Stimulated activated CD8-positive, alpha-beta memory T cell treated with anti-CD3 and anti-CD28 coated beads, Interleukin-4, amount 100 ng/mL, for 24 hours (primary cell): Measurements from ENCODE around the gene MARCHF4.
"Not testable (repeated sequence)": the region's sequence is repeated elsewhere in the genome, so short reads cannot be mapped to it uniquely, and the experiment has no call there.

Experiments
- DNase-seq: peaks from one replicate; pipeline ENCODE4 v3.0.0-alpha.2; 2020; ENCODE audit warnings: low read depth

The MARCHF4 gene

DNA sequence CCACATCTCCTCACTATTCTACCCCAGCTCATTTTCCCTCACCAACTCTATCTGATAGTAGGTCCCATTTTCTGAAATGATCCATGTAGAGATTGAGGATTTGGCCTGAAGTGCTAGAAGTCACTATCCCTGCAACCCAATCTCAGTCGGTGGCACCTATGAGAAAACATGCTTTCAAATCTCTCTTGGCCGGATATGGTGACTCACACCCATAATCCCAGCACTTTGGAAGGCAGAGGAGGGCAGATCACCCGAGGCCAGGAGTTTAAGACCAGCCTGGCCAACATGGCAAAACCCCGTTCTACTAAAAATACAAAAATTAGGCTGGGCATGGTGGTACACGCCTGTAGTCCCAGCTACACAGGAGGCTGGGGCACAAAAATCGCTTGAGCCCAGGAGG is 19.1 kb upstream of the MARCHF4 start:
- no peak for DNase-seq

- DNase-seq = no peak
These were observed 17.3 kb upstream of the MARCHF4 start for GRCh38 chr2:216389570-216389969.

GRCh38 chr2:216388046-216388884 is 16.0 kb upstream of the MARCHF4 start:
- no peak for DNase-seq

GRCh38 chr2:216387262-216387661 is 15.0 kb upstream of the MARCHF4 start:
- DNase-seq = no peak

DNA sequence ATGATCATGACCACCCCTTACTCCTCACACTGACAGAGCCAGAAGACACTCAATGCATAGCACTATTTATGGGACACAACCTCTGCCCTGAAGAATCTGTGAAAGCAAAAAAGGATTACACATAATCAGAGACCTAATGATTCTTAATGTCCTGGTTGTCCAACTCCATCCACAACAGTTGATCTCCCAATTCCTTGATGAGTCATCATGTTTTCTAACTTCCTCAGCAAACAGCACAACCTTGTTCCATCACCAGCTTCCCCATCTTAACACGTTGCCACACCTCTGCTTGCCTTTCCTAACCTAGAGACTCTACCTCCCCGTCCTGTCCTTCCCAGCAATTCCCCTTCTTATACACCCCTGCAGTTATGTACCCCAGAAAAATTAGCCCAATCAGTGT is 13.2 kb upstream of the MARCHF4 start:
- DNase-seq = no peak

- DNase-seq = not testable (repeated sequence)
These were observed 12.1 kb upstream of the MARCHF4 start for GRCh38 chr2:216384409-216384808.

GRCh38 chr2:216379977-216380376 is 7.7 kb upstream of the MARCHF4 start:
- DNase-seq = no peak

DNA sequence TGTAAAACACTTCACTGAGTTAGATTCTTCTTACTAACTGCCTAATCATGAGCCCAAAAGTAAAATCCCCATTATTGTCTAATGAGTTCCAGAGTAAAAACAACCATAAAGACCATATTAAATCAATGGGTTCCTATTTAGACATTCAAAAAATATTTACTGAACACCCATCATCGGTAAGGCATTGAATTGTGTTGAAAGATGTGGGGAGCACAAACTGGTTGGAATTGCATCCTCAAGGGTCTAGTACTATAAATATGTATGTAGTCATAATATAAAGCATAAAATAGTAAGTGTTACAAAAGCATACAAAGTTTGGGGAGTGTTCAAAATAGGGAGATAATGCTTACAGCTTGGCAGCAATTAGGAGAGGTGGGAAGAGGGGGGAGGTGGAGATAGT is 3.0 kb upstream of the MARCHF4 start:
- no peak for DNase-seq

GRCh38 chr2:216373896-216374295 is 1.6 kb upstream of the MARCHF4 start:
- DNase-seq = no peak

DNA sequence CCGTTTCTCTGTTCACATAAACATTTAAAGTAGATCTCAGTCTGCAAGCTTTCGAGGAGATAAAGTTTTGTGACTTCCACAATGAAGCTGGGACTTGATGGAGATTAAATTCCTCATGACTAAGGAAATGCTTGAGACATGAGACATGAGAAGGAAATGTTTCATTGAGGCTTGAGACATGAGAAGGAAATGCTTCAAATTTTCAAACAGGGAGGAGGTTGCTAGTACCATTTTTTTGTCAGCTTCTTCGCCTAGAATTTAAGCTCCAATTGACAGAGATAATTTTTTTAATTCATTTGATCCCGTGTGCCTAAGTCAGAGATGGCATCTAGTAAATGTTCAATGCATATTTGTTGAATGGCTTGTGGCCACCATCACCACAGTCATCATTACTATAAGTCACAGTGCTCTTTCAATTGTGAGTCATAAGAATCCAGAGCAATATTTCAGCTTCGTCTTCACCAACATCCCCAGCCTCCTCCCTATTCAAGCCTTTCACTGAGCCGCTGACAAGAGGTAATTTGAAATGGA is 543 bp upstream of the MARCHF4 start:
- no peak for DNase-seq

DNA sequence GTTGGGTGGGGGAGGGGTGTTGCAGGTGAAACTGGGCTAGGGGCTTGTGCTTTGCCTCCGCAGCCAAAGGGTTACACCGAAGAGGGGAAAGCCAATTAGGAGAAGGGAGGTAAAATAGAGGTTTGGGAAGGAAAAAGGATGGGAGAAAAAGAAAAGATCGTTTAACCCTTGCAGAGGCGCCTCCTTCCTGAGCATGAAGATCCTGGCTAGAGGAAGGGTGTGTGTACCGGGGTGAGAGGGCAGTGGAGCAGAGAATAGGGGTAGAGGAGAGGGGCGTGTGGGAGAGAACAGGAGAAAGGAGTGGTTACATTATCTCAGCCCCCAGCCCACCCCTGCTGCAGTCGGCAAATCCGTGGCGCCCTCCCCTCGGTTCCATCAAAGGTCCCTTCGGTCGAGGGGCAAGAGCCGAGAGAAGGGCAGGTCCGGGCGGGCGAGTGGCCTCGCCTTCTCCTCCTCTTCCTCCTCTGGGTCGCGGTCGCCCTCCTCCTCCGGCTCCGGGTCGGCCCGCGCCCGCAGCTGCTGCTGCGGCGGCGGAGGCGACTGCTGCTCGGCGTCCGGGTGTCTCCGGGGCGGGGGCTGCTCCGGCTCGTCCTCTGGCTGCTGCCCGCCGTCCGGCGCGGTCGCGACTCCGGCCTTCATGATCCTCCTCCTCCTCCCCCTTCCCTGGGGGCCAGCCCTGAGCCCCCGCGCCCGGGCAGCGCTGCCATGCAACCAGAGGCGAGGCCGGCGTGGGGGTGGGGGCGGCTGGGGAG is 1.1 kb downstream of the MARCHF4 start:
- DNase-seq = no peak

DNA sequence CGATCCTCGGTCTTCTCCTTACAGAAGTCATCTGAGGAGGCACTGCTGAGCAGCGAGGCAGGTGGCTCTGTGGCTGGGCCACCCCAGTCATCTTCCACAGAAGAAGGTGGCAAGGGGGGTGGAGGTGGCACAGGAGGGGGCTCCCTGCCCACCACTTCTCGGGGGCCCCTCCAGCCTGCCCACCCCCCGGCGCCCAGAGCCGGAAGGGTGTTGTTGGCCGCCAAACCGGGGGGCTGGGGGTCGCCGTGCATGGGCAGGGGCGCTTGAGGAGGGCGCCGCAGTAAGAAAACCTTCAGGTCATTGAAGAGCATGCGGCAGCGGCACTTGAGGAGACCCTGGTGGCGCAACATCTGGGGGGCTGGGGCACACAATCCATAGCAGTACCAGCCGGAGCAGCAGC is 2.5 kb downstream of the MARCHF4 start:
- no peak for DNase-seq

- no peak for DNase-seq
These were observed 5.4 kb downstream of the MARCHF4 start for GRCh38 chr2:216366777-216367471.

- DNase-seq = no peak
These were observed 6.8 kb downstream of the MARCHF4 start for GRCh38 chr2:216365518-216365917.

DNA sequence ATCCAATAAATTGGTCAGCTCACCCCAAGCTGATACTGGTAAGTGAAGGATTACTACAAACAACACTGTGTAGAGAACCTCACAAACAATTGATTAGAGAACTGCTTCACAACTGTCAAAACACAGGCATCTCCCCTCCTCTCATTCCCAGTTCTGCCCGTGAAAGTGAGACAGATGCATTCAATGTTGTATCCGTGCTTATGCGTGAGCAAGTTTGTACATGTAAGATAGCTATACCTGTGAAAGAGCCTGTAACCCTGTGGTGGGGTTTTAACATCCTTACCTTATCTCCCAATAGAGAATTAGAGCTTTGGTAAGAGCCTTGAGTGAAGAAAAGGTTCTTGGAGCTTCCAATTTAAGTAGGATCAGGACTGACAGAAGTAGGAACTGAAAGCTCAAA is 9.1 kb downstream of the MARCHF4 start:
- DNase-seq = no peak

DNA sequence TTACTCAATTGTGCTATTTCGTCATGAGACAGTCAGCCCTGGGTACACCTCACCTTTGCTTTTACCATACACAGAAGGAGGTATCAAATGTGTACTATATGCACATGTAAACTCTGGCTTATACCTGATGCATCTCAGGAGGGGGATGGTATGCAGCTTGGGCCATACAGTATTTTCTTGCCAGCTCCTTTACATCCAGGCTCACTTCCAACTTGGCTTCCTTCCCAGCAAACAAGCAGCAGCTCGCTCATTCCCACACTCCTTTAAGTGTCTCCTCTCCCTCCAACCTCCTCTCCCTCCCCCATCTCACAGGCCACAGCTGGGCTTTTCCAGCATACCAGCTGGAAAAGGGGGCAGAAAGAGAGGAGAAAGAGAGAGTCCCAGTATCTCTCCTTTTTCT is 9.6 kb downstream of the MARCHF4 start:
- no peak for DNase-seq

- DNase-seq = no peak
These were observed 16.6 kb downstream of the MARCHF4 start for GRCh38 chr2:216355711-216356110.

DNA sequence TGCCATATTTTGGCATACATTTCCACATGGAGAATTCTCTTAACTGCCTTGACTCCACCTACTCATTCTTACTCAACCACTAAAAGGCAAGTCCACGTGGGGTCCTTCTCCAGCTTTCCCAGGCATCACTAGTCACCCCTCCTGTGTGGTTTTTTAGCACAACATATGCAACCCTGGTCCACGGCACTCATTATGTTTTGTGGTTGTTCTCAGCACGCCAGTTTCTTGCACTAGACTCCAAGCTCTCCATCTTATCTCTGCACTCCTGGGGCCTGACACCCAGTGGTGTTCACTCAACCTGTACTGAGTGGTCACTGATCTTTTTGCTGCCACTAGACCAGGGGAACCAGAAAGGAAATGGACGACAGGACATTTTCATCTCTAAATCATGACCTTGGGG is 18.0 kb downstream of the MARCHF4 start:
- DNase-seq = no peak

DNA sequence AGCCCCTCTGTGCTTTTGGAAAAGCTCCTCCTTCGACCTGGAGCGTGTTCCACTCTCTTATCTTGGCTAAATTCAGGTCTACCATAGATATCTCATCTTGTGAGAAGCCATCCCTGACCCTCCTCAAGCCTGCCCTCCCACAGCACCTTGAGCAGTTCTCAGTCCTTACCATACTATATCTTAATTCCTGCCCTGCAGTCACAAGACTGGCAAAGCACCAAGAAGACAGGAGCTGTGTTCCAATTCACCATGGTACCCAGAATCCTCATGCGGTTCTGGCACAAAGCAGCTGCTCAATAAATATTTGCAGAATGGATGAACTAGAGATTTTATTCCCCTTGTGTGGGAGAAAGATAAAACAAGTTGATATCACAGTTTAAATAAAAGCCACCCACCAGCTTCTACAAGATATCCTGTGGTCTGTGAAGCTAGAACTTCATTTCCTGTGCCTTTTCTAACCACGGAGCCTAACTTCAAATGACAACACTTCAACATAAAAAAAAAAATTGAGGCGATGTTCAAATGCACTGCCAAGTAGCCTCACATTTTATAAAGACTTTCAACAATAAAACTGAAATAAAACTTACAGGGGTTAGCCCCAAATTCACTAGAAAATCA is 19.5 kb downstream of the MARCHF4 start:
- no peak for DNase-seq

DNA sequence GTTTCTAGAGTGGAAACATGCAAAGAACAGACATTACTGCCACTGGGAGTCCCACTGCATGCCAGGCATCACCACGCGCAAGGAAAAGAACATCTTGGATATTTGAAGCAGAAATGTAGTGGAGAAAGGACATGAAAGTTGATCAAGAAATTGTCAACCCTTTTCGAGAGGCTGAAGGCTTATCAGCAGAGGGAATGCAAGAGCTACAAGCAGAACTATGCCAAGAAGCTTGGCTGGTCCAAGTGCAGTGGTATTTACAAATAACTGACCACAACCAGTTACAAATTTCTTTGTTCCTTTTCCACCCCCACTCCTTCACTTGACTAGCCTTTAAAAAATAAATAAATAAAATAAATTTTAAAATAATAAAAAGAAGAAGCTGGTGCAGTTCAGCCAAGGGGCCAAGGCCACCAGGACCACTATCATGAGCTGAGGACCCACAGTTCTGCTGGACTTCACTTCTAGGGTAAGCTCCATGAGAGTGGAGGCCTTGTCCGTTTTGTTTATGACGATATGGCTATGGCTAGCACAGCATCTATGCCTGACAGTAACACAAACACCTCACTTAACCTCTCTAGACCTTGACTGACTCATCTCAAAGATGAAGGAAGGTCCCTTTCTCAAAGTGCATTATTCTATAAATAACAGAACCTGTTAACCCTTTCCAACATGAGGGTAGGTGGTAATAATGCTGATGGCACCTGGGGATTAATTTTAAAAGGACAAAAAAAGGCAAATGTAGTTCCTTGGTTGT is 20.9 kb downstream of the MARCHF4 start:
- no peak for DNase-seq

GRCh38 chr2:216350214-216350791 is 22.0 kb downstream of the MARCHF4 start:
- DNase-seq = peak; percentile 12
